H1 (cell line): ENCODE data around the gene LMBR1. TPM values are rescaled to one million over a fixed set of nuclear protein-coding genes. Genes with fewer than 3 reads are reported as not detected.

Experiments used
- ASH2L ChIP-seq: fragments of 200-600, 300-600 bp; sonication (generic); IDR thresholded peaks from one replicate; pipeline ENCODE4 v1.7.1; 2017; ENCODE audit warnings: low read length
- CHD1 ChIP-seq: IDR thresholded peaks from 2 replicates; pipeline ENCODE4 v1.6.1; 2012; ENCODE audit warnings: low read depth, low read length, improper control_type of control experiment
- POLR2AphosphoS5 ChIP-seq: IDR thresholded peaks from 2 replicates; pipeline ENCODE4 v1.6.1; 2011; ENCODE audit warnings: low read depth, low read length
- RBBP5 ChIP-seq: IDR thresholded peaks from 2 replicates; pipeline ENCODE4 v1.7.1; 2012; ENCODE audit warnings: low read depth, mild to moderate bottlenecking, inconsistent platforms, low read length, moderate library complexity, borderline replicate concordance
- SIN3A ChIP-seq, 2 experiments: IDR thresholded peaks in 1 of 2; conservative IDR thresholded peaks in 1 of 2; 2 replicates each; pipeline ENCODE4 v1.6.1; 2011 to 2012; ENCODE audit warnings: low read length in 2 of 2, improper control_type of control experiment in 1 of 2, low read depth in 1 of 2, mild to moderate bottlenecking in 1 of 2
- USF2 ChIP-seq: IDR thresholded peaks from 2 replicates; pipeline ENCODE4 v1.6.1; 2011; ENCODE audit warnings: low read length, improper control_type of control experiment
- polyA plus RNA-seq, 7 experiments: library from polyadenylated mRNA; depleted of rRNA in 3 of 7; stranded (reverse) in 5 of 7; unstranded in 2 of 7; fragments of >200 nt in 5 of 7; fragments of 200-250 nt in 2 of 7; gene quantifications; 1 replicate in 5 of 7; 2 replicates in 1 of 7; 4 replicates in 1 of 7; pipeline versions ENCODE4 v1.2.1 to v1.2.3, GENCODE V29; 2011 to 2013; ENCODE audit warnings: missing spikeins in 2 of 7, mixed read lengths in 2 of 7
- total RNA-seq: library from RNA; stranded (reverse); fragmentation: NEBNext Ultra II Directional; extraction: Animal tissue kit (Norgen Biotek cat#: 25700); gene quantifications from 2 replicates; pipeline ENCODE4 v1.2.1, GENCODE V29; 2021

The LMBR1 gene
- total and polyA plus RNA-seq, 2 of the 8 experiments (the other 6 are each of a cell fraction or from before 2014, with no cell fraction given) = 15.1 to 70.4 TPM

GRCh38 chr7:156892081-156892800 is 742 bp downstream of the LMBR1 start (continued):
- TF ChIP-seq USF2 (no peak), SIN3A (conservative IDR thresholded peaks at IDR 0.05 in 1 of 2, IDR thresholded peaks at IDR 0.05 in 1 of 2; ENCODE audit: low read depth in 1 of 2, low read length in 2 of 2) (peak in 1 of 2 experiments; percentile 62; a peak in 1 of 4 replicates), ASH2L (peak; percentile 73), POLR2AphosphoS5 (0 out of 2 replicates have a peak, but pooled peaks have one; percentile 13), RBBP5 (peak; percentile 66; the same call in 1 of the 2 replicates), CHD1 (no peak)
